DND-41 (cell line): Measurements from ENCODE around the gene TAF13.
A peak's percentile ranks its signal among the peaks of the same experiment; 100 is the strongest.

Experiments used
- ATAC-seq: fragments of 200-7000 bp; cut with Tn5 transposase; 3 replicates; pipeline ENCODE4 v1.9.1; 2021; ENCODE audit warnings: low read depth; ENCODE audit not compliant: insufficient read depth
- DNase-seq: peaks from one replicate; pipeline ENCODE4 v3.0.0-alpha.2; 2020
- H2AFZ ChIP-seq: 2 replicates; pipeline ENCODE4 v1.6.0; 2012; ENCODE audit warnings: low read depth, low read length
- H3K27ac ChIP-seq: 2 replicates; pipeline ENCODE4 v1.5.1; 2012; ENCODE audit warnings: low read length, inconsistent platforms
- H3K27me3 ChIP-seq: fragments of 200-600 bp; sonication (generic); 2 replicates; pipeline ENCODE4 v1.6.0; 2012; ENCODE audit warnings: low read length, mild to moderate bottlenecking, inconsistent platforms; ENCODE audit not compliant: insufficient read depth, poor library complexity
- H3K36me3 ChIP-seq: 2 replicates; pipeline ENCODE4 v1.5.1; 2012; ENCODE audit warnings: low read length, inconsistent platforms; ENCODE audit not compliant: insufficient read depth
- H3K4me1 ChIP-seq: 2 replicates; pipeline ENCODE4 v1.5.1; 2012; ENCODE audit warnings: mild to moderate bottlenecking, low read length; ENCODE audit not compliant: insufficient read depth
- H3K4me2 ChIP-seq: 2 replicates; pipeline ENCODE4 v1.6.0; 2012; ENCODE audit warnings: mild to moderate bottlenecking, moderate library complexity, low read length, inconsistent platforms; ENCODE audit not compliant: insufficient read depth
- H3K4me3 ChIP-seq, 2 experiments: fragments of 200-600 bp in 1 of 2; shearing (Covaris generic) in 1 of 2; 2 replicates each; pipeline ENCODE4 v1.5.1; 2012 to 2016; ENCODE audit warnings: inconsistent platforms in 2 of 2, low read length in 2 of 2, mild to moderate bottlenecking in 2 of 2, low read depth in 1 of 2, moderate library complexity in 1 of 2
- H3K79me2 ChIP-seq: 2 replicates; pipeline ENCODE4 v1.6.0; 2012; ENCODE audit warnings: low read length, inconsistent platforms; ENCODE audit not compliant: insufficient read depth
- H3K9ac ChIP-seq: 2 replicates; pipeline ENCODE4 v1.6.0; 2012; ENCODE audit warnings: low read depth, mild to moderate bottlenecking, inconsistent platforms, low read length, moderate library complexity
- H3K9me3 ChIP-seq: 2 replicates; pipeline ENCODE4 v1.5.1; 2012; ENCODE audit warnings: low read length, moderate library complexity, mild to moderate bottlenecking, inconsistent platforms; ENCODE audit not compliant: insufficient read depth, severe bottlenecking
- H4K20me1 ChIP-seq: 2 replicates; pipeline ENCODE4 v1.6.0; 2012; ENCODE audit warnings: low read length; ENCODE audit not compliant: insufficient read depth
- EZH2 ChIP-seq: IDR thresholded peaks from 3 replicates; pipeline ENCODE4 v1.6.1; 2012; ENCODE audit warnings: borderline replicate concordance, low read depth, mild to moderate bottlenecking, moderate library complexity, low read length, inconsistent platforms; ENCODE audit not compliant: severe bottlenecking
- TF ChIP-seq, protein P1 (sequence below): IDR thresholded peaks from 2 replicates; pipeline ENCODE4 v1.5.1; 2012; ENCODE audit warnings: borderline replicate concordance, low read length, moderate library complexity, mild to moderate bottlenecking; ENCODE audit not compliant: poor library complexity, severe bottlenecking; ENCODE audit errors: extremely low read depth

Gene TAF13

DNA sequence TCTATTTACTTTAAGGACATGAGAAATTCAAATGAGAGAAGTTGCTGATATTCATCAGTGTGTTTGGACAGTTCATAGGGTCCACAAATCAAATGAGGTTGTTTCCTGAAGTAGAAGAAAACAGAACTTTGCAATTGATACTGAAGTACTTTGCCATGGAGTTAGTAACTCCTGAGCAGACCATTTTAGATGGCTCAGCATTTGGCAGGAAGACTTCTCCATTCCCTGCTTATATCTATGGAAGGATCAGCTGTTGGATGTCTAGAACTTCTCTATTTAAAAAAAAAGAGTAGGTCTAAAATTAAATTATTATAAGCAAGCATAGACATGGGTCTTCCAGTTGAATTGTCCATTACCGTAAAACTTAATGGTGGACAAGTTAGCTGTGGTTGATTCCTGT lies 19.8 kb upstream of the TAF13 start:
- H2AFZ ChIP-seq: no peak overlapping the region
- H3K79me2 ChIP-seq: peaks cover 44% of the 10 kb centered on the region
- no peak overlapping the region for H3K4me2 ChIP-seq
- DNase-seq (no peak), ATAC-seq (no peak)
- peaks cover 26% of the 10 kb centered on the region for H3K36me3 ChIP-seq
- H3K4me1 ChIP-seq: peaks cover 29% of the 10 kb centered on the region
- TF ChIP-seq, protein P1, sequence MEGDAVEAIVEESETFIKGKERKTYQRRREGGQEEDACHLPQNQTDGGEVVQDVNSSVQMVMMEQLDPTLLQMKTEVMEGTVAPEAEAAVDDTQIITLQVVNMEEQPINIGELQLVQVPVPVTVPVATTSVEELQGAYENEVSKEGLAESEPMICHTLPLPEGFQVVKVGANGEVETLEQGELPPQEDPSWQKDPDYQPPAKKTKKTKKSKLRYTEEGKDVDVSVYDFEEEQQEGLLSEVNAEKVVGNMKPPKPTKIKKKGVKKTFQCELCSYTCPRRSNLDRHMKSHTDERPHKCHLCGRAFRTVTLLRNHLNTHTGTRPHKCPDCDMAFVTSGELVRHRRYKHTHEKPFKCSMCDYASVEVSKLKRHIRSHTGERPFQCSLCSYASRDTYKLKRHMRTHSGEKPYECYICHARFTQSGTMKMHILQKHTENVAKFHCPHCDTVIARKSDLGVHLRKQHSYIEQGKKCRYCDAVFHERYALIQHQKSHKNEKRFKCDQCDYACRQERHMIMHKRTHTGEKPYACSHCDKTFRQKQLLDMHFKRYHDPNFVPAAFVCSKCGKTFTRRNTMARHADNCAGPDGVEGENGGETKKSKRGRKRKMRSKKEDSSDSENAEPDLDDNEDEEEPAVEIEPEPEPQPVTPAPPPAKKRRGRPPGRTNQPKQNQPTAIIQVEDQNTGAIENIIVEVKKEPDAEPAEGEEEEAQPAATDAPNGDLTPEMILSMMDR: no peak
- TF ChIP-seq EZH2: no peak
- H4K20me1 ChIP-seq: peaks cover 7% of the 10 kb centered on the region; the same call in 1 of the 2 replicates
- no peaks in the 10 kb centered on the region for H3K9me3 ChIP-seq
- H3K27me3 ChIP-seq: no peaks in the 10 kb centered on the region
- no peak overlapping the region for H3K4me3 ChIP-seq
- H3K9ac ChIP-seq: no peak overlapping the region
- no peak overlapping the region for H3K27ac ChIP-seq

DNA sequence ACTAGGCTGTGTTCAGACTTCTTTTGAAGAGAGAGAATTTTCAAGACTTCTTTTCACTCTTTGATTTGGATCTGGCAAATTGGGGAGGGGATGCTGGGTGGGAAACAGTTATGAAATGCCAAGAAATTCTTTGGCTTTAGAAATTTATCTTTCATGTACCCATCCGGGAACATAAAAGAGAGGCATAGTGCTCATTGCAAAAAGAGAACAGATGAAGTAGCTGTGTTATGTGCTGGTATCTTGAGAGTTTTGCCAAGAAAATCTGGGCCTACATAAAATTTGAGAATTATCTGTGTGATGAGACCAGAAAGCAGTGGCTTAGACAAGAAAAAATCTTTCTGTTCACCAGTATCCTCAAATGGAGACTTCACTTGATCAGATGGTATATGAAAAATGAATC lies 19.1 kb upstream of the TAF13 start:
- no peak overlapping the region for H3K9ac ChIP-seq
- DNase-seq: no peak
- H3K4me3 ChIP-seq: no peak overlapping the region
- H2AFZ ChIP-seq: no peak overlapping the region
- peaks cover 7% of the 10 kb centered on the region; the same call in 1 of the 2 replicates for H4K20me1 ChIP-seq
- H3K4me1 ChIP-seq: peaks cover 33% of the 10 kb centered on the region
- no peak overlapping the region for H3K4me2 ChIP-seq
- peaks cover 22% of the 10 kb centered on the region for H3K36me3 ChIP-seq
- no peak for ATAC-seq
- H3K27ac ChIP-seq: no peak overlapping the region
- TF ChIP-seq, protein P1: no peak
- no peak for TF ChIP-seq EZH2
- H3K27me3 ChIP-seq: no peaks in the 10 kb centered on the region
- peaks cover 45% of the 10 kb centered on the region for H3K79me2 ChIP-seq
- no peaks in the 10 kb centered on the region for H3K9me3 ChIP-seq

DNA sequence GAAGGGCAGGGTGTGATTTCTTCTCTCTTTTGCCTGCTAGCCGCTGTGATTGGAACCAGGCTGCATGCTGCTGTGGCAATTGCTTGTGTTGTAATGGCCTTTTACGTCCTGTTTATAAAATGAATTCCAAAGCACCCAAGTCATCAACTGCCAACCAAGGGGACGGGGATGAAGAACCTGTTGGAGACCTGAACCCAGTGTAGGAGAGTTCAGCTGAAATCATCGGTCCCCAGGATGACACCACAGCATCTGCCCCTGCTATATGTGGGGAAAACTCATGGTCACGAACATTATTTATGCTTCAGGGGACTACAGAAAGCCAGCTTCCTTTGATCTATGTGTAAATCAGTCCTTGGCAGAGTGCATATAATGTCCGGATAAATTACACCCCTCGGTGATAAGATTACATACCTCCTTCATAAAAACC lies 18.6 kb upstream of the TAF13 start:
- no peak overlapping the region for H2AFZ ChIP-seq
- H3K27ac ChIP-seq: no peak overlapping the region
- H3K9me3 ChIP-seq: no peaks in the 10 kb centered on the region
- no peaks in the 10 kb centered on the region for H3K27me3 ChIP-seq
- TF ChIP-seq EZH2: no peak
- TF ChIP-seq, protein P1: no peak
- no peak for DNase-seq
- H3K9ac ChIP-seq: no peak overlapping the region
- no peak for ATAC-seq
- H3K79me2 ChIP-seq: peaks cover 47% of the 10 kb centered on the region
- no peak overlapping the region for H3K4me3 ChIP-seq
- H3K36me3 ChIP-seq: peaks cover 22% of the 10 kb centered on the region
- peaks cover 33% of the 10 kb centered on the region for H3K4me1 ChIP-seq
- H3K4me2 ChIP-seq: no peak overlapping the region
- H4K20me1 ChIP-seq: peaks cover 7% of the 10 kb centered on the region; the same call in 1 of the 2 replicates

- ATAC-seq (no peak), DNase-seq (no peak)
- no peaks in the 10 kb centered on the region for H3K9me3 ChIP-seq
- H3K36me3 ChIP-seq: peaks cover 22% of the 10 kb centered on the region
- peak overlapping the region; percentile 71 for H3K9ac ChIP-seq
- no peak for TF ChIP-seq EZH2
- TF ChIP-seq, protein P1: no peak
- peak overlapping the region; percentile 85 for H3K27ac ChIP-seq
- H4K20me1 ChIP-seq: peaks cover 7% of the 10 kb centered on the region; the same call in 1 of the 2 replicates
- peaks cover 34% of the 10 kb centered on the region for H3K4me1 ChIP-seq
- H2AFZ ChIP-seq: 0 out of 2 replicates have a peak overlapping the region, but pooled peaks have one; percentile 33
- H3K4me3 ChIP-seq: peak overlapping the region; percentile 72 to 84
- H3K4me2 ChIP-seq: peak overlapping the region; percentile 96
- H3K27me3 ChIP-seq: no peaks in the 10 kb centered on the region
- peaks cover 47% of the 10 kb centered on the region for H3K79me2 ChIP-seq
Measured at GRCh38 chr1:109091839-109092193, 16.0 kb upstream of the TAF13 start.
